SK-N-SH treated with all-trans-retinoic acid at 6 μM for 48 hours (cell line): ENCODE results near the gene TFIP11.

Experiments used
- ATAC-seq: fragments of 200-7000 bp; cut with Tn5 transposase; 3 replicates; pipeline ENCODE4 v1.9.1; 2020; ENCODE audit warnings: mild to moderate bottlenecking, moderate library complexity
- BACH2 ChIP-seq: fragments of 250-450 bp; sonication (Bioruptor Pico); IDR thresholded peaks from 2 replicates; pipeline ENCODE4 v1.9.0; 2021; ENCODE audit warnings: mild to moderate bottlenecking, borderline replicate concordance
- CSRNP3 ChIP-seq: fragments of 250-450 bp; sonication (Bioruptor Pico); IDR thresholded peaks from 2 replicates; pipeline ENCODE4 v1.5.1; 2021; ENCODE audit warnings: mild to moderate bottlenecking, moderate library complexity
- ESRRG ChIP-seq: fragments of 250-450 bp; sonication (Bioruptor Pico); IDR thresholded peaks from 2 replicates; pipeline ENCODE4 v1.6.1; 2021; ENCODE audit warnings: mild to moderate bottlenecking
- GLIS3 ChIP-seq: fragments of 250-450 bp; sonication (Bioruptor Pico); IDR thresholded peaks from 2 replicates; pipeline ENCODE4 v1.5.0; 2020; ENCODE audit warnings: mild to moderate bottlenecking, moderate library complexity
- ISL1 ChIP-seq: fragments of 250-450 bp; sonication (Bioruptor Pico); IDR thresholded peaks from 2 replicates; pipeline ENCODE4 v2.1.2; 2022; ENCODE audit warnings: mild to moderate bottlenecking, moderate library complexity
- OSR1 ChIP-seq: fragments of 250-450 bp; sonication (Bioruptor Pico); IDR thresholded peaks from 2 replicates; pipeline ENCODE4 v1.8.0; 2022; ENCODE audit warnings: moderate library complexity, mild to moderate bottlenecking, inconsistent platforms
- PATZ1 ChIP-seq: fragments of 250-450 bp; sonication (Bioruptor Pico); IDR thresholded peaks from 2 replicates; pipeline ENCODE4 v1.8.0; 2020; ENCODE audit warnings: mild to moderate bottlenecking, moderate library complexity, borderline replicate concordance
- PPARA ChIP-seq: fragments of 250-450 bp; sonication (Bioruptor Pico); IDR thresholded peaks from 2 replicates; pipeline ENCODE4 v1.5.0; 2020; ENCODE audit warnings: mild to moderate bottlenecking, borderline replicate concordance
- RARB ChIP-seq: fragments of 250-450 bp; sonication (Bioruptor Pico); IDR thresholded peaks from 2 replicates; pipeline ENCODE4 v1.8.0; 2021; ENCODE audit warnings: mild to moderate bottlenecking, moderate library complexity
- SNAI2 ChIP-seq: fragments of 250-450 bp; sonication (Bioruptor Pico); IDR thresholded peaks from 2 replicates; pipeline ENCODE4 v1.5.0; 2020; ENCODE audit warnings: mild to moderate bottlenecking, moderate library complexity
- TSHZ2 ChIP-seq: fragments of 250-450 bp; sonication (Bioruptor Pico); IDR thresholded peaks from 2 replicates; pipeline ENCODE4 v1.5.0; 2020; ENCODE audit warnings: mild to moderate bottlenecking, moderate library complexity
- ZC3H10 ChIP-seq: fragments of 250-450 bp; sonication (Bioruptor Pico); IDR thresholded peaks from 2 replicates; pipeline ENCODE4 v1.5.1; 2021; ENCODE audit warnings: mild to moderate bottlenecking, moderate library complexity
- ZFP30 ChIP-seq: fragments of 450-650 bp; formaldehyde crosslinking; IDR thresholded peaks from 2 replicates; pipeline ENCODE4 v1.5.0; 2022; ENCODE audit warnings: mild to moderate bottlenecking, moderate library complexity
- ZNF70 ChIP-seq: fragments of 450-650 bp; formaldehyde crosslinking; IDR thresholded peaks from 2 replicates; pipeline ENCODE4 v1.5.0; 2020; ENCODE audit warnings: mild to moderate bottlenecking, moderate library complexity
- ZNF8 ChIP-seq: fragments of 450-650 bp; formaldehyde crosslinking; IDR thresholded peaks from 2 replicates; pipeline ENCODE4 v1.5.0; 2020; ENCODE audit warnings: mild to moderate bottlenecking, moderate library complexity

Gene TFIP11

GRCh38 chr22:26512149-26512793 is at the start of gene TFIP11:
TSS of gene TFIP11 (minus strand) at chr22:26512473. CDS start at chr22:26510272, 2,201 bp downstream.
- TF ChIP-seq TSHZ2 (CRISPR knock-in tag) (no peak), ESRRG (no peak), RARB (no peak), ISL1 (CRISPR knock-in tag) (no peak), OSR1 (CRISPR knock-in tag) (no peak), GLIS3 (CRISPR knock-in tag) (no peak)
- peak; percentile 98 for ATAC-seq

GRCh38 chr22:26561756-26562417 is 49.6 kb upstream of the TFIP11 start:
- no peak for TF ChIP-seq BACH2 (CRISPR knock-in tag)
- ATAC-seq: no peak

- no peak for ATAC-seq
- no peak for TF ChIP-seq CSRNP3
- no peak for TF ChIP-seq PATZ1 (CRISPR knock-in tag)
- TF ChIP-seq TSHZ2 (CRISPR knock-in tag): no peak
- no peak for TF ChIP-seq ZC3H10
- no peak for TF ChIP-seq ISL1 (CRISPR knock-in tag)
- no peak for TF ChIP-seq ZNF70 (CRISPR knock-in tag)
- no peak for TF ChIP-seq ZFP30 (CRISPR knock-in tag)
- no peak for TF ChIP-seq PPARA (CRISPR knock-in tag)
- TF ChIP-seq GLIS3 (CRISPR knock-in tag): no peak
- TF ChIP-seq ESRRG: no peak
Observed at GRCh38 chr22:26559961-26560575, 47.8 kb upstream of the TFIP11 start.

- ATAC-seq: no peak
- TF ChIP-seq ZNF70 (CRISPR knock-in tag) (no peak), ZC3H10 (no peak), TSHZ2 (CRISPR knock-in tag) (no peak), ZFP30 (CRISPR knock-in tag) (no peak), SNAI2 (no peak), OSR1 (CRISPR knock-in tag) (no peak), RARB (no peak), PATZ1 (CRISPR knock-in tag) (no peak), CSRNP3 (no peak), GLIS3 (CRISPR knock-in tag) (no peak), ZNF8 (CRISPR knock-in tag) (no peak), PPARA (CRISPR knock-in tag) (no peak), BACH2 (CRISPR knock-in tag) (no peak)
Observed at GRCh38 chr22:26558248-26558895, 46.1 kb upstream of the TFIP11 start.
